ENCODE measurements around the gene CHD3. TPM values are rescaled to one million over a fixed set of nuclear protein-coding genes. Genes with fewer than 3 reads are reported as not detected.
A peak's percentile ranks its signal among the peaks of the same experiment; 100 is the strongest.

CHD3 gene
- total RNA-seq, 1 donor from 2014 or later: 129 TPM

DNA sequence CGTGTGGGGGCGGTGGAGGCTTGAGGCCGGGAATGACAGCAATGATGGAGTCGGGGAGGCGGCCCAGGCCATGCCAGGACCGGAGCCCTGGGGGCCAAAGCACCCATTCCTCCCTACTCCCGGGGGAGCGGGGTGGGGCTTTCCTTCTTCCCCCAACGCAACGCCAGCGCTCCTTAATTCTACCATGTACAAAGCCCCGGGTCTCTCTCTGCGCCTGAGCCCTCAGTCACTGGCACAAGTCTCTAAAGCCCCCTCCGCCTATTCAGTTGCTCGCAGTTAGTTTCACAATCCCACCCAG, 27.7 kb downstream of the CHD3 start:
- peaks cover 19% of the 10 kb centered on the region for H3K4me1 Mint-ChIP-seq (ENCODE audit: low read depth)
- TF ChIP-seq, protein P1, sequence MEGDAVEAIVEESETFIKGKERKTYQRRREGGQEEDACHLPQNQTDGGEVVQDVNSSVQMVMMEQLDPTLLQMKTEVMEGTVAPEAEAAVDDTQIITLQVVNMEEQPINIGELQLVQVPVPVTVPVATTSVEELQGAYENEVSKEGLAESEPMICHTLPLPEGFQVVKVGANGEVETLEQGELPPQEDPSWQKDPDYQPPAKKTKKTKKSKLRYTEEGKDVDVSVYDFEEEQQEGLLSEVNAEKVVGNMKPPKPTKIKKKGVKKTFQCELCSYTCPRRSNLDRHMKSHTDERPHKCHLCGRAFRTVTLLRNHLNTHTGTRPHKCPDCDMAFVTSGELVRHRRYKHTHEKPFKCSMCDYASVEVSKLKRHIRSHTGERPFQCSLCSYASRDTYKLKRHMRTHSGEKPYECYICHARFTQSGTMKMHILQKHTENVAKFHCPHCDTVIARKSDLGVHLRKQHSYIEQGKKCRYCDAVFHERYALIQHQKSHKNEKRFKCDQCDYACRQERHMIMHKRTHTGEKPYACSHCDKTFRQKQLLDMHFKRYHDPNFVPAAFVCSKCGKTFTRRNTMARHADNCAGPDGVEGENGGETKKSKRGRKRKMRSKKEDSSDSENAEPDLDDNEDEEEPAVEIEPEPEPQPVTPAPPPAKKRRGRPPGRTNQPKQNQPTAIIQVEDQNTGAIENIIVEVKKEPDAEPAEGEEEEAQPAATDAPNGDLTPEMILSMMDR (IDR thresholded peaks at IDR 0.05): no peak
- H3K27ac Mint-ChIP-seq (ENCODE audit: unreplicated experiment): peak overlapping the region; percentile 85
- H3K27me3 Mint-ChIP-seq (ENCODE audit: low read depth): no peaks in the 10 kb centered on the region
- peak overlapping the region; percentile 62 for H3K4me3 Mint-ChIP-seq (ENCODE audit: unreplicated experiment)
- H3K36me3 Mint-ChIP-seq (ENCODE audit: low read depth): peaks cover 4% of the 10 kb centered on the region
- no peaks in the 10 kb centered on the region for H3K9me3 Mint-ChIP-seq (ENCODE audit: low read depth)
- DNase-seq (ENCODE audit: low spot score): no peak

DNA sequence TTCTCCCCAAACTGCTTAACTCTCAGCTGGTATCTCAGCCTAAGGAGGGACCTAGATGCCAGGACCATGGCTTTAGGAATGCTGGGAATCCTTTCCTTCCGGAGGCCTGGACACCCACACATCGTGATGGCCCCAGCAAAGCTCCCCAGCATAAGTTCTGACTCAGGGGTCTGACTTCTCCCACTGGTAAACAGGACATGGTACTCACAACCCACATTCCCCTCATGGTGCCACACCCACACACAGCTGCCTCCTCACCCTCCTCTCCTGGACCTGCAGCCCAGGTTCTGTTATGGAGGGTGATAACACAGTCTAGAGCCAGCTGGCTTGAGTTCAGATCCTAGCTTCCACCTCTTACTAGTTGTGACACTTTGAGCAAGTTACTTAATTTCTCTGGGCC, 28.2 kb downstream of the CHD3 start:
- no peaks in the 10 kb centered on the region for H3K9me3 Mint-ChIP-seq (ENCODE audit: low read depth)
- H3K27me3 Mint-ChIP-seq (ENCODE audit: low read depth): no peaks in the 10 kb centered on the region
- peak overlapping the region; percentile 85 for H3K27ac Mint-ChIP-seq (ENCODE audit: unreplicated experiment)
- H3K4me3 Mint-ChIP-seq (ENCODE audit: unreplicated experiment): peak overlapping the region; percentile 62
- DNase-seq (ENCODE audit: low spot score): no peak
- TF ChIP-seq, protein P1 (IDR thresholded peaks at IDR 0.05): no peak
- H3K36me3 Mint-ChIP-seq (ENCODE audit: low read depth): peaks cover 1% of the 10 kb centered on the region
- peaks cover 19% of the 10 kb centered on the region for H3K4me1 Mint-ChIP-seq (ENCODE audit: low read depth)

DNA sequence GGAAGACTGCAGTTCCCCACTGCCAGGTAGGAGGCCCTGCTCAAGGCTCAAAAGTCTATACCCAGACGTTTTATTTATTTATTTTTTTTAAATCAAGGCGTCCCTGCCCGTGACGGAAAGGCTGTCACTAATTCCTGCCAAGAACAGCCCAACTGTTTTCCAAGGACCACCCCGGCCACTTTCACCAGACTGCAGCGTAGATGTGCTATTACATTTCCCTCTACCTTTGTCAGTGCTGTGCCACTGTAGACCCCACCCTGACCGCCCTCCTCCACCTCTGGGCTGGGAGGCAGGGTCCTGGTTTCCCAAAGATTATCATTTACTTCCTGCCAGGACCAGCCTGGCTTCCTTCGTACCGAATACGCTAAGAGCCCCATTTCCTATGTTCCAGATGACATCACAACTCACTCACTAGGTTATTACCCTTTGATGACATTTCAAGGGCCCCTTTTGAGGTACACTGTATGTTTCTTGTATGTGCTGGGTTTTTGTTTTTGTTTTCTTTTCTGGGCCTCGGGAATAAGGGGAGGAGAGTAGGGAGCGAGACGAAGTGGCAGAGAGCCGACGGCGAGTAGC, 33.8 kb downstream of the CHD3 start:
- Mint-ChIP-seq H3K36me3 (ENCODE audit: low read depth) (no peaks in the 10 kb centered on the region), H3K9me3 (ENCODE audit: low read depth) (no peaks in the 10 kb centered on the region), H3K4me3 (ENCODE audit: unreplicated experiment) (peak overlapping the region; percentile 52), H3K27me3 (ENCODE audit: low read depth) (peaks cover 1% of the 10 kb centered on the region), H3K4me1 (ENCODE audit: low read depth) (peaks cover 6% of the 10 kb centered on the region), H3K27ac (ENCODE audit: unreplicated experiment) (peak overlapping the region; percentile 46)
- no peak for DNase-seq (ENCODE audit: low spot score)
- TF ChIP-seq, protein P1 (IDR thresholded peaks at IDR 0.05): no peak

DNA sequence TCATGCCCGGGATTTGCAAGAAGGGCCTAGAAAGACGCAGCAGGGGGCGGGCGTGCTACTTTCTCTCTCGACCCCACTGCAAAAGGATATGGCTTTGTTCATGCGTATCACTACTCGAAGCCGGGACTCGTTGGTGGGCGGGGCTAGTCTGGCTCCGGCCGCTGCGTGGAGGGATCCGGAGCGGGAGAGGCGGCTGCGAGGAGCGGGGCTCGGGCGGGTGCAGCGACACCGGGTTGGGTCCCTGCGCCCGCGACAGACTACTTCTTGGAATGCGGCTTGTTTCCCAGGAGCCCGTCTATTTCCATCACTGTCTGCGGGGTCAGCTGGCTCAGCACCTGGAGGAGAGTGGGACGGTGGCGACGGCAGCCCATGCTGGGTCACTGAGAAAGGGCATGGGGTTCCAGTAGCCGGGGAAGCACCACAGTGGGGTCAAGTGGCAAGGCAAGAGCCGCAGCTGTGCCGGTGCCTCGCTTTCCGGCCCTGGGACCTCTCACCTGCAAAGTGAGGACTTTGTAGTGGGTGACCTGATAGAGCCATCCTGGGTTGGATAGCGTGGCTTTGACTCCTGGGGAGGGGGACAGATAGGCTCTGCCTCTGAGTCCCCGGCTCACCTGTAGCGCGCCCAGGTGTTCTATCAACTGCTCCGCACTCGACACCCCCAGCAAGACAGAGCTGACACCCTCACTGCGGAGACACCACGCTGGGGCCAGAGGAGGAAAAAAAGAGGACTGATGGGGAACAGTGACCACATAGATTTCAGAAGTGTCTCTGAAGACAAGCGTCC, 34.4 kb downstream of the CHD3 start:
- Mint-ChIP-seq H3K36me3 (ENCODE audit: low read depth) (peaks cover 2% of the 10 kb centered on the region), H3K4me3 (ENCODE audit: unreplicated experiment) (peak overlapping the region; percentile 52), H3K27ac (ENCODE audit: unreplicated experiment) (peak overlapping the region; percentile 46), H3K27me3 (ENCODE audit: low read depth) (peaks cover 1% of the 10 kb centered on the region), H3K4me1 (ENCODE audit: low read depth) (peaks cover 6% of the 10 kb centered on the region), H3K9me3 (ENCODE audit: low read depth) (no peaks in the 10 kb centered on the region)
- TF ChIP-seq, protein P1 (IDR thresholded peaks at IDR 0.05): no peak
- DNase-seq (ENCODE audit: low spot score): no peak

DNA sequence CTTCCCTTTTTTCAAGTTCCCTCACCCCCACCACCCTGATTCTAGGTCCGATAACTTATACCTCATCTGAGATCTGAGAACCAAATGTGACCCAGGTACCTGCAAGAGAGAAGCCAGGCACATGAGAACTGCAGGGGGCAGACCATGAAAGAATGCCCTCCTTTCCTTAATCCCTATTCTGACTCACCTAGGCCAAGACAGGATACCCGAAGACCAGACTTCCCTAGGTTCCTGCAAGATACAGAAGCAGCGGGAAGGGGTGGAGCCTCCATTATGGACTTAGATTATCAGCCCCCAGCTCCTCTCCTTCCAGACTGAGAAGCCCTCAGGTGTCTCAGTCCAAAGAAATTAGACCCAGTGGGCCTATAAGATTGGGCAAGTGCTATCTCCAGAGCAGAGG, 39.0 kb downstream of the CHD3 start:
- TF ChIP-seq, protein P1 (IDR thresholded peaks at IDR 0.05): no peak

More for the DNA sequence above, 39.0 kb downstream of the CHD3 start:
- Mint-ChIP-seq H3K36me3 (ENCODE audit: low read depth) (peaks cover 2% of the 10 kb centered on the region), H3K4me1 (ENCODE audit: low read depth) (peaks cover 25% of the 10 kb centered on the region), H3K27ac (ENCODE audit: unreplicated experiment) (no peak overlapping the region), H3K9me3 (ENCODE audit: low read depth) (no peaks in the 10 kb centered on the region), H3K4me3 (ENCODE audit: unreplicated experiment) (no peak overlapping the region), H3K27me3 (ENCODE audit: low read depth) (peaks cover 2% of the 10 kb centered on the region)
- DNase-seq (ENCODE audit: low spot score): no peak
